ENCODE data around the gene GNRH2.

GNRH2 gene

GRCh38 chr20:3044336-3044965 lies 1.0 kb downstream of the GNRH2 start:
- no peaks in the 10 kb centered on the region for H3K27me3 ChIP-seq
- peaks cover 18% of the 10 kb centered on the region for H3K36me3 ChIP-seq
- H3K27ac ChIP-seq = peak overlapping the region; percentile 87
- TF ChIP-seq CTCF (IDR thresholded peaks at IDR 0.05) = no peak
- no peak overlapping the region for H3K4me3 ChIP-seq (ENCODE audit: low read depth in 1 of 2, low read length in 1 of 2)
- H3K9me3 ChIP-seq = no peaks in the 10 kb centered on the region
- peaks cover 18 to 20% of the 10 kb centered on the region in 2 experiments for H3K4me1 ChIP-seq (ENCODE audit: control insufficient read depth in 1 of 2, insufficient read depth in 1 of 2, low read depth in 1 of 2, low read length in 1 of 2)

GRCh38 chr20:3045042-3045815 lies 1.8 kb downstream of the GNRH2 start:
- Histone ChIP-seq H3K4me3 (ENCODE audit: low read depth in 1 of 2, low read length in 1 of 2) (peak overlapping the region; percentile 73 to 93), H3K4me1 (ENCODE audit: control insufficient read depth in 1 of 2, insufficient read depth in 1 of 2, low read depth in 1 of 2, low read length in 1 of 2) (peaks cover 18 to 20% of the 10 kb centered on the region in 2 experiments), H3K27me3 (no peaks in the 10 kb centered on the region), H3K9me3 (no peaks in the 10 kb centered on the region), H3K27ac (peak overlapping the region; percentile 87), H3K36me3 (peaks cover 18% of the 10 kb centered on the region)
- no peak for TF ChIP-seq CTCF (IDR thresholded peaks at IDR 0.05)

- H3K4me3 ChIP-seq (ENCODE audit: low read depth in 1 of 2, low read length in 1 of 2) = peak within 1 kb of the TSS; percentile 73 to 93
- peaks cover 15% of the 10 kb centered on the region for H3K36me3 ChIP-seq
- peaks cover 18 to 20% of the 10 kb centered on the region in 2 experiments for H3K4me1 ChIP-seq (ENCODE audit: control insufficient read depth in 1 of 2, insufficient read depth in 1 of 2, low read depth in 1 of 2, low read length in 1 of 2)
- H3K9me3 ChIP-seq = no peaks in the 10 kb centered on the region
- H3K27me3 ChIP-seq = no peaks in the 10 kb centered on the region
- H3K27ac ChIP-seq = peak within 1 kb of the TSS; percentile 87
- no peak for TF ChIP-seq CTCF (IDR thresholded peaks at IDR 0.05)
These were observed 2.6 kb downstream of the GNRH2 start, which contains the start of gene MRPS26 for GRCh38 chr20:3045816-3046676. Gene MRPS26, plus strand, starts transcription at chr20:3046052. Its CDS starts 17 bp downstream, at chr20:3046069.

- TF ChIP-seq CTCF (IDR thresholded peaks at IDR 0.05) = no peak
- Histone ChIP-seq H3K27me3 (no peaks in the 10 kb centered on the region), H3K9me3 (no peaks in the 10 kb centered on the region), H3K36me3 (peaks cover 15% of the 10 kb centered on the region), H3K27ac (no peak overlapping the region), H3K4me1 (ENCODE audit: control insufficient read depth in 1 of 2, insufficient read depth in 1 of 2, low read depth in 1 of 2, low read length in 1 of 2) (peaks cover 18 to 20% of the 10 kb centered on the region in 2 experiments), H3K4me3 (ENCODE audit: low read depth in 1 of 2, low read length in 1 of 2) (peak overlapping the region; percentile 73 to 93)
These were observed 3.4 kb downstream of the GNRH2 start for GRCh38 chr20:3046677-3047462.

All from neutrophil (primary cell).